A673 (cell line): Measurements from ENCODE around the gene ZNF408. TPM values are rescaled to one million over a fixed set of nuclear protein-coding genes. Genes with fewer than 3 reads are reported as not detected.

Experiments used
- BruUV-seq: library from RNA; stranded (reverse); fragments of 400-500 nt; replicated peaks from 2 replicates; lab custom pipeline; 2021; lab: Mats Ljungman, UMichigan
- CTCF ChIA-PET: fragments of 300-600 bp; sonication (Branson Sonifier 250); formaldehyde crosslinking; loops from one replicate; lab custom pipeline; 2022; ENCODE audit warnings: antibody characterized with exemption; lab: Charles Lee
- POLR2A ChIA-PET: fragments of 300-600 bp; sonication (Branson Sonifier 250); formaldehyde crosslinking; loops from one replicate; lab custom pipeline; 2022; ENCODE audit warnings: antibody characterized with exemption; ENCODE audit not compliant: low non-redundant PET; lab: Charles Lee
- DNase-seq: peaks from one replicate; pipeline ENCODE4 v3.0.0-alpha.2; 2015; ENCODE audit warnings: low spot score
- H3K27ac ChIP-seq: fragments of 200-600 bp; sonication (generic); 2 replicates; pipeline ENCODE4 v1.5.1; 2016; ENCODE audit warnings: mixed run types, low read depth, mild to moderate bottlenecking, mixed read lengths, antibody characterized with exemption, low read length; ENCODE audit not compliant: poor library complexity, severe bottlenecking
- H3K27me3 ChIP-seq: fragments of 200-600 bp; sonication (generic); replicated peaks from 2 replicates; pipeline ENCODE4 v1.6.1; 2017; ENCODE audit warnings: mixed run types, low read depth, mild to moderate bottlenecking, mixed read lengths, antibody characterized with exemption, low read length; ENCODE audit not compliant: insufficient read depth, poor library complexity
- H3K36me3 ChIP-seq: fragments of 200-600 bp; sonication (generic); 2 replicates; pipeline ENCODE4 v1.6.1; 2016; ENCODE audit warnings: mixed run types, mild to moderate bottlenecking, mixed read lengths, antibody characterized with exemption, low read length; ENCODE audit not compliant: insufficient read depth, poor library complexity, severe bottlenecking
- H3K4me1 ChIP-seq: fragments of 200-600 bp; sonication (generic); 2 replicates; pipeline ENCODE4 v1.6.1; 2017; ENCODE audit warnings: mixed run types, mild to moderate bottlenecking, mixed read lengths, antibody characterized with exemption, low read length; ENCODE audit not compliant: insufficient read depth, poor library complexity, severe bottlenecking
- H3K4me3 ChIP-seq: fragments of 200-600 bp; sonication (generic); 2 replicates; pipeline ENCODE4 v1.5.1; 2016; ENCODE audit warnings: low read depth, mixed run types, mild to moderate bottlenecking, mixed read lengths, low read length; ENCODE audit not compliant: poor library complexity, severe bottlenecking
- H3K9me3 ChIP-seq: fragments of 200-600 bp; sonication (generic); 2 replicates; pipeline ENCODE4 v1.6.1; 2016; ENCODE audit warnings: mixed run types, low read depth, mild to moderate bottlenecking, mixed read lengths, antibody characterized with exemption, low read length; ENCODE audit not compliant: poor library complexity, severe bottlenecking
- CTCF ChIP-seq: fragments of 300-800, 200-600 bp; sonication (generic); conservative IDR thresholded peaks from 2 replicates; pipeline ENCODE4 v1.5.1; 2017; ENCODE audit warnings: low read depth, mild to moderate bottlenecking, antibody characterized with exemption, low read length, moderate library complexity, mixed read lengths
- EZH2 ChIP-seq: fragments of 200-600 bp; sonication (generic); IDR thresholded peaks from 2 replicates; pipeline ENCODE4 v1.6.1; 2017; ENCODE audit warnings: borderline replicate concordance, low read depth, mild to moderate bottlenecking, mixed read lengths, antibody characterized with exemption, low read length; ENCODE audit not compliant: poor library complexity, severe bottlenecking
- intact Hi-C: fragments of 100-400 bp; cut with micrococcal nuclease; formaldehyde crosslinking; loops from one replicate; pipeline ENCODE4 v1.10.0; 2022; ENCODE audit not compliant: unreplicated experiment
- total RNA-seq: library from RNA; stranded (reverse); gene quantifications from 2 replicates; pipeline ENCODE4 v1.2.3, GENCODE V29; 2021

The ZNF408 gene
- total RNA-seq, 1 experiment from 2014 or later: 40.1 TPM

DNA sequence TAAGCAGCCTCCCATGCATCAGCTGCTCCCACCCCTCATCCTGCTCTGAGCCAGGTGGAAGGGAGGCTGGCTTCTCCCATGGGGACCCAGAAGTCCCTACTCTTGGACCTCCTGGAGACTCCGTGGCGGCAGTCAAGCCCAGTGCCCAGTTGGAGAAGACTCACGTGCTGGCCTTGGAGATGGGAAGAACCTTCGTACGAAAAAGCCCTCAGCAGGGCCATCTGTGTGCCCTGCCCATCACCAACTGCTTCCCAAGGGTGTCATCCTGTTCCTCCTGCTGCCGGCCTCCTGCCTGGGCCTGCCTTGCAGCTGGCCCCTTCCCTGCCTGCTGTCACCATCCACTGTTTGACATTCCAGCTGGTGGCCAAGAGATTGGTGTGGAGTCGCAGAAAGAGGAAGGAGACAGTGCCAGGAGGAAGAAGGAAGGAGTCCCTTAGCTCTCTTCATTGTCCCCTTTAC, 28.4 kb upstream of the ZNF408 start:
- no peak overlapping the region for H3K4me3 ChIP-seq
- TSS peak; percentile 41 for BruUV-seq
- H3K9me3 ChIP-seq: no peaks in the 10 kb centered on the region
- H3K36me3 ChIP-seq: peaks cover 52% of the 10 kb centered on the region
- intact Hi-C loops: no loop called here
- no peaks in the 10 kb centered on the region for H3K27me3 ChIP-seq
- no peak overlapping the region for H3K27ac ChIP-seq
- no peak for DNase-seq
- ChIA-PET POLR2A (no interaction called here), CTCF (no interaction called here)
- TF ChIP-seq CTCF (no peak), EZH2 (no peak)
- H3K4me1 ChIP-seq: no peaks in the 10 kb centered on the region

DNA sequence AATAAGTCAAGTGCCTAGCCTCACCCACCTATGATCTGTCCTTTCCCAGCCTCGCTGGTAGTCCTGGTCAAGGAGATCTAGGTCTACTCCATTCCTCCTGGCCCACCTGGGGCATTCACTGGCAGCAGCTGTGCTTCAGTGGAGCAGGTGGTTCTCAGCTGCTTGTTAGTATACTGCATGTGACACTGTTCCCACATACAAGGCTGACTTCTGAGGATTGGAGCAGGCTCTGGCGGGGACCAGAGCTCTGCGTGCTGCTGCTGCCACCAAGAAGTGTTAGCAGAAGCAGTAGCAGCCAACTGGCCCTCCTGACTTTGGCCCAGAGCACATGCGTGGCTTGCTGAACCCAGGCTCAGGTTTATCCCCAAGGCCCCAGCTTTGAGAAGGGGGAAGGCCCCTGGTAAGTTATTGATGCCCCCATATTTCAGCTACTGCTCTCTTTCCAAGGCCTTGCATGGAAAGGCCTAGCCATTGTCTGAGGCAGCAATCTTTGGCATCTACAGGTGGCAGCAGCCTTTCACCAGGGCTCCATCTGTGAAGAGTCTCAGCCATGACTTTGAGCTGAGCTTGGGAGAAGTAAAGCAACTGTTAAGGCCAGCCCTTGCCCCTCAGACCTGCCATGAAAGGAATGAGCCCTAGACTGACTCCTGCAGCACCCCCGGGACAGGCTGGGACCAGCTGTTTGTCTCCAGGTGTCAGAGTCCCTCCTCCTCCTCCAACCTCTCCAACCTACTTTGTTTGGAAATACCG, 26.9 kb upstream of the ZNF408 start:
- H3K4me3 ChIP-seq: no peak overlapping the region
- ChIA-PET CTCF (no interaction called here), POLR2A (interaction anchor here (0.6 kb wide), 1 partner anchor 64 kb away, joined by 22 read pairs; no protein-coding TSS in a partner anchor)
- H3K9me3 ChIP-seq: no peaks in the 10 kb centered on the region
- BruUV-seq: no TSS peak
- intact Hi-C loops: no loop called here
- no peak for TF ChIP-seq EZH2
- TF ChIP-seq CTCF: no peak
- H3K27ac ChIP-seq: peak overlapping the region; percentile 9
- no peaks in the 10 kb centered on the region for H3K4me1 ChIP-seq
- peaks cover 45% of the 10 kb centered on the region for H3K36me3 ChIP-seq
- no peaks in the 10 kb centered on the region for H3K27me3 ChIP-seq
- no peak for DNase-seq

DNA sequence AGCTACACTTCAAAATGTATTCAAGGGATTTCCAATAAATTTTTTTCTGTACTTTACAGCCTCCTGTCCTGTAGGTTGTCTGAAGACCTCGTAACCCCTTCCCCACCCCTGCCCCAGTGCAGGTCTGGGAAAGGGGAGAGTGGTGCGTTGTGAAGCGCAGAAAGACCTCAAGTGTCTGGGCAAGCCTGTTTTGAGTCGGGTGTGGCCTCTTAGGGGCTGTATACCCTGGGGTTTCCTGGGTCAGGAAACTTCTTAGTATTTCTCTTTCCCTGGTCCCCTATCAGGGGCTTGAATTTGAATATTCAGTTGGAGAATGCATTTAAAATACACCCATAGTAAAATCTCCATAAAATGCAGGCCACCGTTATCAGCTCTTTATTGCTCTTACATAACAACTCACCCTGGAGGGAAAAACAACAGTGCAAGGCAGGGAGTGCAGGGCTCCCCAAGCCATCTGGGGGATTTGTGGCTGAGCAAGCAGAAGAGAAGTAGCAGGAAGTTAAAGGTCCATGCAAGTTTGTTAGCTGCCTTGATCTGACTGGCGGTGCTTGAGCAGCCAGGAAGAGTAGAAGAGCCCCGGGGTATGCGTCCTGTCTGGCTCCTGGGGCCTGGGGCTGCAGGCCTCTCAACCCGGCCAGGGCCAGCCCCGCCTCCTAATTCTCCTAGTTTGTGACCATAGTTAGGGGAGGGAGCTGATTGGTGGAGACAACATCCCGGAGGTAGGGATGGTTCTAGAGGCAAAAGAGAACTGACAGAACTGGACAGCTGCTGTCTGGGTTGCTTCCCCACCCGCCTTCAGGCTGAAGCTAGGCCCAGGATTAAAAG, 26.2 kb upstream of the ZNF408 start:
- ChIA-PET POLR2A (no interaction called here), CTCF (no interaction called here)
- no peaks in the 10 kb centered on the region for H3K4me1 ChIP-seq
- no peak overlapping the region for H3K4me3 ChIP-seq
- H3K27me3 ChIP-seq: no peaks in the 10 kb centered on the region
- H3K9me3 ChIP-seq: no peaks in the 10 kb centered on the region
- BruUV-seq: no TSS peak
- no peak for DNase-seq
- TF ChIP-seq EZH2: no peak
- no peak for TF ChIP-seq CTCF
- intact Hi-C loops: no loop called here
- peaks cover 46% of the 10 kb centered on the region for H3K36me3 ChIP-seq
- H3K27ac ChIP-seq: peak overlapping the region; percentile 9
